Measurements from ENCODE around the gene MAPK8IP3.

Gene MAPK8IP3

GRCh38 chr16:1740781-1741490 is 34.9 kb downstream of the MAPK8IP3 start:
- no peak for DNase-seq (ENCODE audit: low read depth)

DNA sequence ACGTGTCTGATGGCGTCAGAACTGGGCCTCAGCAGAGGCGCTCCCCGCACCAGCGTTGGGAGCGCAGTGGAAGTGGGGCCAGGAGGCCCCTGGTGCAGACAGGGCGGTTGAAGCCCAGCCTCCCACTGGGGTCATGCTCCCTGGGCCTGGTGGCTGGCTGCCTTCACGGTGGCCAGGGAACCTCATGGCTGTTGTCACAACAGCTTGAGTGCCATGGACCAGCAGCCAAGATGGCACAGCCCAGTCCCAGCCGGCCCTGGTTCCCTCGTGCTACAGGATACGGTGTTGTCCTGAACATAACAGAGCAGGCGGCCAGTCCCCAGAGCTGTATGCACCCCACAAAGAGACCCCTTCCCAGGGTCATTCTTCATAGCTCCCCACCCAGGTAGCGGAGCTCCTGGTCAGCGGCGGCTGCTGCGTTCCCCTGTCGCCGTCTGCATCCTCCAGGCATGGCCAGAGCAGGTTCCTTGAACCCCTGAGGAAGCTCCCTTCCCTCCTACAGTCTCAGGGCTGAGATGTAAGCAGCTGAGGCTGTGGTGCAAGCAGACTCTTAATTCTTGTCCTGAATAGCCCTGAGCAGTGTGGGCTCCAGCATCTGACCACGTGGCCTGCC is 35.7 kb downstream of the MAPK8IP3 start:
- no peak for DNase-seq (ENCODE audit: low read depth)

- DNase-seq (ENCODE audit: low read depth) = no peak
These were observed 37.7 kb downstream of the MAPK8IP3 start for GRCh38 chr16:1743376-1744337.

DNA sequence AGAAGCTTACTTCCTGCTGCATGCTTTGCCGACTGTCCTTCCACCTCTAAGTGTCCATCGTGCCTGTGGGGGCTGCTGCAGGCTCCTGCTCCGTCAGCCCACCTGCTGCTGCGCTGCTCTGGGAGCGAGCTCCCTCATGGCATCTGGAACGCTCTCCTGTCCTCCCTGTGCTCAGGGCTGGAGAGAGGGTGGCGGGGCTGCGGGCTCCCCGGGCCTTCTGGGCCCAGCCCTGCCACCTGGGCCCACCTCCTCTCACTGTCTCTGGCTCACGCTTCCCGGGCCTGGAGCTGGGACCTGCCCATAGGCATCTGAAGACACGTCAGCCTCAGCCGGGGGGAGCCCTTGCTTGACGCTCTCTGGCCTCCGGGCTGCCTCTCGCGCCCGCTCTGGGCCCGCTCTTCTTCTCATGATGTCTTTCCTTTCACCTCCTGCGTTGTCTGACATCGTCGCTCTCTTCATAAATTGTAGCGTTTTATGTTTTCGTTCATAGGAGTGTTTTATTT is 38.4 kb downstream of the MAPK8IP3 start:
- DNase-seq (ENCODE audit: low read depth) = no peak

- no peak for DNase-seq (ENCODE audit: low read depth)
These were observed 39.3 kb downstream of the MAPK8IP3 start for GRCh38 chr16:1745181-1745899.

GRCh38 chr16:1745900-1746692 is 40.1 kb downstream of the MAPK8IP3 start:
- DNase-seq (ENCODE audit: low read depth) = no peak

DNA sequence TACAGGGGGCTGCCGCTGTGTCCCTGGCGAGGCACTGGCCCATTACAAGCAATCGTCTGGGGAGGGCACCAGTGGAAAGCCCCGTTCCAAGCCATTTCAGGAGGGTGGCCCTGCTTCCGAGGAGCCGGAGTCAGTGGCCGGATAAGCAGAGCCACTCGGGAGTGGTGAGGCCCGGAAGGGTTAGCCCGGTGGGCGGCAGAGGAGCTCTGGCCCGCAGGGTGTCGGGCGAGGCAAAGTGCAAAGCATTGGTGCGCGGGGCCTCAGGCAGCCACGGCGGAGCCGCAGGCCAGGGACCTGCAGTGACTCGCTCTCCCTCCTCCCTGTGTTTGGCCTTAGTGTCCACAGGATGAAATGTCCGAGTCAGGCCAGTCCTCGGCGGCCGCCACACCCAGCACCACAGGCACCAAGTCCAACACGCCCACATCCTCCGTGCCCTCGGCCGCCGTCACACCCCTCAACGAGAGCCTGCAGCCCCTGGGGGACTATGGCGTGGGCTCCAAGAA is 40.7 kb downstream of the MAPK8IP3 start:
- DNase-seq (ENCODE audit: low read depth) = no peak

DNA sequence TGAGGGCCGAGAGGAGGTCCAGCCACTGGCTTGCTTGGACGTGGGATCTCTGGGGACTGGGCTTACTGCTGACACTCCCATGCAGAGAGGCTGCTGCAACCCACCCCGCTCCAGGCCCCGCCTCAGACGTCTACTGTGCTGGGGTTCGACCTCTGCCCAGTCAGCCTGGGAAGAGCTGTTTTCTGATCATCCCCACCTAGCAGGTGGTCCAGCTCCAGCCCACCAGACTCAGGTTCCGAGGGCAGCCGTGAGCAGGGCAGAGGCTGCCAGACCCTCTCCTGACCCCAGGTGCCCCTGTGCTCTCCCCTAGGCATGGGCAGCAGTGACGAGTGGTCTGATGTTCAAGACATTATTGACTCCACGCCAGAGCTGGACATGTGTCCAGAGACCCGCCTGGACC is 41.9 kb downstream of the MAPK8IP3 start:
- DNase-seq (ENCODE audit: low read depth) = no peak

- DNase-seq (ENCODE audit: low read depth) = no peak
These were observed 43.4 kb downstream of the MAPK8IP3 start for GRCh38 chr16:1749152-1750117.

- DNase-seq (ENCODE audit: low read depth) = no peak
These were observed 46.0 kb downstream of the MAPK8IP3 start for GRCh38 chr16:1751946-1752345.

- DNase-seq (ENCODE audit: low read depth) = no peak
These were observed 46.9 kb downstream of the MAPK8IP3 start for GRCh38 chr16:1752853-1753252.

- DNase-seq (ENCODE audit: low read depth) = no peak
These were observed 48.2 kb downstream of the MAPK8IP3 start for GRCh38 chr16:1754204-1754603.

DNA sequence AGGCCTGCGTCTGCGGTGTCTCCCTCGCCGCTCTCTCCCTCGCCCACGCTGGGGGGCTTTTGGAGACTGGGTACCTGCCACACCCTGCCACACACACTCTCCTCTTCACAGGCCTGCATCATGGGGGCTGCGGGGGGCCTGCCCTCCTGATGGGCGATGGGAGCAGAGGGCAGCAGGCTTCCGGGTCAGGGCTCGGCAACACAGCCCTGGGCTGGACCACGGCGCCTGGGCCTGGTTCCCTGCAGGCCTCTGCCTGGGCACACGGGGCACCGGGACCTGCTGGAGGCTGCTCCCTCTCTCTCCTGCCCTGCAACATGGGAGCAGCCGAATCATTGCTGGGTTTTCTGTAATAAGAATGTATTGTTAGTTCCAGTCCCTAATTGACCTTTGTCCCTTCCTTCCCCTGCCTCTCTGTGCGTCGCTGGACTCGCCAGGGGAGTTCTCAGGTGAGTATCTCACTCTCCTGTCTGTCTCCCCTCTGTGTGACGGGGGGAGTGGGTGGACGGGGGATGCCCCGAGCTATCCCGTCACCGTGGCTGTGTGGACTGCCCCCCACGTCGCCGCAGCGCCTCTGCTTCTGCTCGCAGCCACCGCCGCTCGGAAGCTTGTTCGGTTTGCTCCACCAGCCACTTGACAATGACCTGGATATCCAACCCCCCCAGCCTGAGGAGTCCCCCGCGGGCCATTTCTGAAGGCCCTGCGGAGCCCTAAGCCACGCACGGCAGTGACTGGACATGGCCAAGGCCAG is 51.9 kb downstream of the MAPK8IP3 start:
- DNase-seq (ENCODE audit: low read depth) = no peak

- no peak for DNase-seq (ENCODE audit: low read depth)
These were observed 52.9 kb downstream of the MAPK8IP3 start for GRCh38 chr16:1758923-1759322.

- no peak for DNase-seq (ENCODE audit: low read depth)
These were observed 53.5 kb downstream of the MAPK8IP3 start for GRCh38 chr16:1759511-1759910.

DNA sequence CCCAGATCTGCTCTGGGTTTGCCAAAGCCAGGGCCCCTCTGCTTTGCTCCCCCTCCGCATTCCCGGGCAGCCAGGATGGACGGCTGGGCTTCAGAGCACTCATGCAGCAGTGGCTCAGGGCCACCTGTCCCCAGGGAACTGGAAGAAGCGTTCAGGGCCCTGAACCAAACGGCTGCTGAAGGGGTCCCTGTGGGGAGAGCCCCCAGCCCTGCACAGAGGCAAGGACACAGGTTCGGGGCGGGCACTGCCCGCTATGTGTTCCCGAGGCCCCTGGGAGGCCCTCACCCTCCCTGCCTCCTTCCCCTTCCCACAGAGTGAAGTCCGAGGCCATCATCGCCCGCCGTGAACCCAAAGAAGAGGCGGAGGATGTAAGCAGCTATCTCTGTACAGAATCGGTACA is 54.9 kb downstream of the MAPK8IP3 start:
- DNase-seq (ENCODE audit: low read depth) = no peak

GRCh38 chr16:1761751-1762150 is 55.8 kb downstream of the MAPK8IP3 start:
- DNase-seq (ENCODE audit: low read depth) = no peak

DNA sequence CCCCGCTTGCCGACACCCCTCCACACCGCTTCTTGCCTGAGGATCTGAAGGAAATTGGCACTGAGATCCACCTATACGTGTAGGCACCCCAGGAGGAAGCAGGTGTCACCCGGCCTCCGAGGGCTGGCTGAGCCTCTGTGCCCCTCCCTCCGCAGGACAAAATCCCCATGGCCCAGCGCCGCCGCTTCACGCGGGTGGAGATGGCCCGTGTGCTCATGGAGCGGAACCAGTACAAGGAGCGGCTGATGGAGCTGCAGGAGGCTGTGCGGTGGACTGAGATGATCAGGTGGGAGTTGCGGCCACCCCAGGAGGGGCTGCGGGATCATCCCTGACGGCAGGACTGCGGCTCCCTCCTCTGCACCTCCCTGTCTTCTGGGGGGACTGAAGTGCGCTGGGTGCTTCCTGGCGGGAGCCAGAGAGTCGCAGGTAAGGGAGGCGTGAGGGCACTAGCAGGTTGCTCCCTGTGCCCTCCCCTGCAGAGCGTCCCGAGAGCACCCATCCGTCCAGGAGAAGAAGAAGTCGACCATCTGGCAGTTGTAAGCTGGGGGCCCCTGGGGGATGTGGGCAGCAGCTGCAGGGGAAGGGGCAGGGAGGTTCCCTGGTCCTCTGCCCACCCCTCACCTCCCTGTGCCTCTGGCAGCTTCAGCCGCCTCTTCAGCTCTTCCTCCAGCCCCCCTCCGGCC is 56.3 kb downstream of the MAPK8IP3 start:
- no peak for DNase-seq (ENCODE audit: low read depth)

All from stimulated activated CD8-positive, alpha-beta memory T cell treated with anti-CD3 and anti-CD28 coated beads, Interleukin-12 subunit alpha, Interleukin-12 subunit beta, amount 100 ng/mL, for 1 hour (primary cell).